GM19438 (cell line): ENCODE measurements around the gene TEN1.
"Not testable (repeated sequence)": the region's sequence is repeated elsewhere in the genome, so short reads cannot be mapped to it uniquely, and the experiment has no call there.

Experiments
- ATAC-seq: cut with Tn5 transposase; IDR thresholded peaks from one replicate; pipeline ENCODE4 v1.9.1; 2021; ENCODE audit warnings: low read depth; ENCODE audit not compliant: unreplicated experiment

TEN1 gene

DNA sequence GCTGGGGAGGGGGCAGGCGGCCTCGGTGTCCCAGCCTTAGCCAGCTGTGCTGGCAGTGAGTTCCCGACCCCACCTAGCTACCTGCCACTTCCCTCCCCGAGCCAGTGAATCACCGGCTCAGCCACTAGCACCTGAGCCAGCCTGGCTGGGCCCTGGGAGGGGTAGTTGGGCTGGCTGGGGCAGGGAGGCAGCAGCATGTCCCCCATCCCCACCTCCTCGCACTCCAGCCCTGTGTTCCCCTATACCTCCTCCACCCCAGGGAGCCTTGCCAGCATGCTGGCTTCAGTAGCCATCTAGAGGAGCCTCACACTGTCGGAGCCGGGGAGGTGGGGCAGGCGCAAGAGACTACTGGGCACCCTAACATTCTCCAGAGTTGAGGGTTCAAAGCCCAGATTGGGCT, 45.3 kb downstream of the TEN1 start:
- no peak for ATAC-seq

DNA sequence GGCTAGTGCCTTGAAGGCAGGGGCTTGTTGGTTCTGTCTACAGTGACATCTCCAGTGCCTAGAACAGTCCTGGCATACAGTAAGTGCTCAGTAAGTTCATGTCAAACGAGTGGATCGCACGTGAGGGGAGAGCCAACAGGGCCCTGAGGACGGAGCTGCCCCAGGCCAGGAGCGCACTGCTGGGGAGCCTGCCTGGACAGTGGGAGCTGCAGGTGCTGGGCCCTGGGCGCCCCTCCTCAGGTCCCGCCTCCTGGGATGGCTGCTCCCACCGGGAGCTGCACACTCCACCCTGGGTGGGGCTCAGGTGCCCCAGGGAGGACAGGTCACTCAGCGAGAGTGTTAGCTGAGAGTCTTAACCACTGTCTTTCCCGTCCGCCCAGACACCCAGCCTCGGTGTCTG, 46.3 kb downstream of the TEN1 start:
- ATAC-seq, result no peak

DNA sequence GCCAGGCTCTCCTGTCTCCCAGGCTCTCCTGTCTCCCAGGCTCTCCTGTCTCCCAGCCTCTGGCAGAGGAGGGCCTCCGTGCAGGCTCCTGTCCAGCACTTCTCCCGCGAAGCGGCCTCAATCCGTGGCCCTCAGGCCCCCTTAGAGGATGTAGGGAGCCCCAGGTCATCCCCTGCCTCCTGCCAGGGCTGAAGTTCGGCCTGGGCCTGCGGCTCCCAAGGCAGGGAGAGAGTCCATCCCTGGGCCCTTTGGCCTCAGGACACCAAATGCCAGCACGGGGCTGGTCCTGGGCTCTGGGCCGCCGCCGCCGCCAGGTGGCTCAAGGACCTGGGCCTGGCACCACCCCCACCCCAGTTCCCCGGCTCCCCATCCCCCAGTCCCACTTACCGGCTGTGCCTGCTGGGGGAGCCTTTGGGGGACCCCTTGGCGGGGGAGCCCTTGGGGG, 47.7 kb downstream of the TEN1 start:
- no peak for ATAC-seq

DNA sequence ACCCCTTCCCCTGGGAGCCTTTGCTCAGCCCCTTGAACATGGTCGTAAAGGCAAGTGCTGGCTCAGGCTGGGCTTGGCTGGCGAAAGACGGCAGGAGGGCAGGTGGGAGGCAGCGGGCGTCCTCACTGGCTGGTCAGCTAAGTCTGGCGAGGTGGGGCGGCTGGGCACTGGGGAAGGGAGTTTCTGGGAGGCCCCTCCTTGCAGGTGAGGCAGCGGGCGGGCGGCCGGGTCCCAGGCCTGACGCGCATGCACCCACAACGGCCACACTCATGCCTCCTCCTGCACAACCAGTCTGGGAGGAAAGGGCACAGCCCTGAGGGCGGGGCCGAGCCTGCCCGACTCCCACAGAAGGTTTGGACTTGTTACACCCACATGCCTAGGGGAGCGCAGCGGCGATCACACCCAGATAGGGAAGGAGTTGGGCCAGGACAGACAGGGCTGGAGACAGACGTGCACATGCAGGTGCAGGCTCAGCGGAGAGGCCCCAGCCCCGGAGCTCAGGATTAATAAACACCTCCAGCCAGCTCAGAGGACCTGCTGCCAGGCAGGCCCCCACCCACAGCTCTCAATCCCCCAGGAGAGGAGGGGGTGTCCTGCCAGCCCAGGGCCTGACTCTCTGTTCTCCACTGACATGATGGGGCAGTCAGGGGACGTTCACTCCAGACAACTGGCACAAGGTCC, 48.3 kb downstream of the TEN1 start, which contains the start of gene EVPL:
EVPL (minus strand) TSS at position 148 of the 681 bp plus-strand sequence; CDS start at position 40, 108 bp downstream.
- ATAC-seq, result no peak

DNA sequence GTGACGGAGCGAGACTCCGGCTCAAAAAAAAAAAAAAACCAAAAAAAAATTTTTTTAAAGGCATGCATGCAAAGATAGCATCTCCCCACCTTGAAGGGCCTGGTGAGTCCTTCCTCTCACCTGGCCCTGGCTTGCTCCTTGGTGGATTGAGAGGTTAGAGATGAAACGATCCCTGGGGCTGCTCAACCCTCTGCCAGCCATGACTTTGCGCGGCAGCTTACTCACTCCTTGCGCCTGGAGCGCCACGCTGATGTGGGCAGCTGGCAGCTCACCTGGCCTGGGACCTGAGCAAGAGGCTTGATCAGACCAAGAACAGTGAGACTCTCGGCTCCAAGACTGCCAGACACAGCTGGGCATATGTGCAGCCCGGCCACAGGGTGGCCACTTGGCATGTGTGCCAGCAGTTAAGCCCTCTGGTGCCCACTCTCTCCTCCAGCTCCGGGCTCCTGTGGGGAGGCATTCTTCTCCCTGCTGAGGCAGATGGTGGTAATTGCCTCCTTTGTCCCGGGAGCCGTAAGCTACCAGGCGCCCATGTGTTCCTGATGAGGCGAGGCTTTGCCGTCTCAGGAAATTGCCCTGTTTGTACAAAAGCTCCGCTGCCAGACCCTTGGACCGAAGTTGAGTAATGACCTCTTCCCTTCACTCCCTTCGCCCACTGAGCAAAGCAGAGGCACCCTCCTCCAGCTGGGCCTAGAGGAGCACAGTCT, 53.2 kb downstream of the TEN1 start:
- no peak for ATAC-seq

DNA sequence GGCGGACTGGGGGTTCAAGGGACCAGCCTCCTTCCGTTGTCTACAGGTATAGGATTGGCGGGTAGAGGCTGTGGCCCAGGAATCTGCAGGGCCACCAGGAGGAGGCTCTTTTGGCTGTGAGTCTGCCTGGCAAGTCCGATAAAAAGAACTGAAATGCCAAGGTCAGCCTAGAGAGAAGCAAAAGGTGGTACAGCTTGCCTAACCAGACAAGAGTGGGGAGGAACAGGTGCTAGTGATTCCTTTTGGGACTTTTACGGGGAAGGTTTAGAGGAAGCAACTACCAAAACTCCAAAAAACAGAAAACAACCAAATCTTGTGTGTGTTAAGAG, 53.7 kb downstream of the TEN1 start:
- no peak for ATAC-seq

DNA sequence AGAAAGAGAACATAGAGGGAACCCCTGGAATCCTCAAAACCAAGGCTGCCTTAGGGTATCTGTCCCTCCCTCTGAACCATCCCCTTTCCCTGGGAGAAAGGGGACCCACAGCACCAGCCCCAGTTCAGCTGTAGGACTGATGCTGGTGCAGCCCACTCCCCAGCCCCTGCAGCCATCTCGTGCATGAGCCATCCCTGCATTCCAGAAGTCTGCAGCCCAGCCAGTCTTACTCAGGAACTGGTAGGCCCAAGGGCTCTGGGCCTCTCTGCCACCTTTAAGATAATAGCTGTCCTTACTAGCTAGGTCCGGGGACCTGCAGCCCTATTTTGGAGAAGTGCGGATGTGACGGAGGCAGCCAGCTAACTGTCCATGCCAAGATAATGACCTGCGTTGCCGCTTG, 54.1 kb downstream of the TEN1 start:
- no peak for ATAC-seq

DNA sequence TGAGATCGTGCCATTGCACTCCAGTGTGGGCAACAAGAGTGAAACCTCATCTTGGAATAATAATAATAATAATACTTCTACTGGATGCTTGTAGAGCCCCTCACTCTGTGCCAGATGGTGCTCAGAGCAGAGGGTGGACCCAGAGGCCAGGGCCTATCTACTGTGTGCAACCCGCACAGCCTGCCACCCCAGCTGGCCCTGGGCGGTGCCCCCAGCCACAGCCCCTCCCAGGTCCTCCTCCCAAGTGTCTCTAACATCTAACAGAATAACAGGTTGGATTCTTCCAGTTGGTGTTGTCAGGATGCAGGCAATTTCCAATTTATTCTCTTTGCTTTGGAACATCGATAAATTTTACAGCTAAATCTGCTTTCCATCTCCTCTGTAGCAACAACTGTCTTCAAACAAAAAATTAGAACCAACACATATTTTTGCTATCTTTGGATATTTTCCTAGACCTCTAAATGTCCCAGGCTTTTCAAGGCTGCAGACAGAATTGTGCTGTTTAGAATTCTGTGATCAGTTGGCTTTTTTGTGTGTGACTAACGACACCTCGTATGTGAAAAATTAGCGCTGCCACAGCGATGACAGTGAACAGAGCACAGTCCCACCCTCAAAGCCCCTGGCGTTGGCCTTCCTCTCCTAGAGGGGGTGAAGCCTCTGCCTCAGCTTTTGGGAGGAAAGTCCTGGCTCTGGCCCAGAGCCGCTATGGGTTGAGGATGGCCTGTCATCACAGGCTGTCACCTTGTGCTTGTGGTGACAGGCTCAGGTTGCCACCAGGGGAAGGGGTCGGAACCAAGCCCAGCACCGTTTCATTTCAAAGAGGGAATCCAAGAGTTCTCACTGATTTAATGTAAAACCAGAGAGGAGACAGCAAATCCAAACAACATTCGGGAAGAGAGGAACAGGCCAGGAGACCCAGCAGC, 55.6 kb downstream of the TEN1 start:
- no peak for ATAC-seq

DNA sequence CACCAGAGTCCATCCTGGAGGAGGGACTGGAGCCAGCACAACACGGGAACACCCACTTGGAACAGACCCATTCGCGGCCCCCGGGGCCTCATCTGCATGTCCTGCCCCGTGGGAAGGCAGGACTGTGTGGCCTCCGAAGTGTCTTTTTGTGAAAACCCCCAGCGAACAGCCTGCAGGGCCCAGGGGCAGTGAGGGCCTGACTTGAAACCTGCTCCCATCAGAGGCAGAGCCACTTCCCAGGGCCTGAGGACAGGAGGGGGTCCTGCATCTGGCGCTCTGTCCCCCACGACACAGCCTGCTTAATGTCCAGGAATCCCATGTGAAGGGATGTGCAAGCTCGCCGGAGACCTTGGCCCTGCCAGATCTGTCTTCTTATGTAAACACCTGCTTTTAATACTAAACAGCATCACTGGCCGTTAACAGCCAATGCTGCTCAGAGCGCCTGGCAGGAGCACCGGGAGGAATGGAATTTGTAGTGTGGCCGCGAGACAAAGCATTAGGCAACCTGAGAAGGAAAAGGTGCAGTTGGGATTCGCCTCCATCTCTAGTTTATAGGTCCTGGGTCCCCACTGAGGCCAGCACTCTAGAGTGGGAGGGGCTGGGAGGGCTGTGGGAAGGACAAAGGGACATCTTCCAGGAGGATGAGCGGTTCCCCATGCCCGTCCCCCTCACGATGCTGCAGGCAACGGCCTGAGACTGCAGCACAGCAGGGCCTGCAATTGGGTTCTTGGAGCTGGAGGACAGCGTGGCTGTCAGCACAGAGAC, 57.6 kb downstream of the TEN1 start:
- no peak for ATAC-seq

DNA sequence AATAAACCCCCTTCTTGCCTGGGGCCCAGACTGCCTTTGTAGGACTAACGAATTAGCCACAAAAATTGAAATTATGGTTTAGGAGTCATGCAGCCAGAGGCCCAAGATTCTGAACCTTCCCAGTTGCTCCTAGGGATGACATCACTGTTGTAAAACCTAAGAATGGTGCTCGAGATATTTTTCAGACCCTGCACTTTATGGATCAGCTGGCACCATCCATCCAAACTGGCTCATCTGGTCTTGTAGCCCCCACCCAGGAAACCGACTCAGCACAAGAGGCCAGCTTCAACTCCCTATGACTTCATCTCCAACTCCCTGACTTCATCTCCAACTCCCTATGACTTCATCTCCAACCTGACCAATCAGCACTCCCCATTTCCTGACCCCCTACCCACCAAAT, 59.0 kb downstream of the TEN1 start:
- no peak for ATAC-seq

DNA sequence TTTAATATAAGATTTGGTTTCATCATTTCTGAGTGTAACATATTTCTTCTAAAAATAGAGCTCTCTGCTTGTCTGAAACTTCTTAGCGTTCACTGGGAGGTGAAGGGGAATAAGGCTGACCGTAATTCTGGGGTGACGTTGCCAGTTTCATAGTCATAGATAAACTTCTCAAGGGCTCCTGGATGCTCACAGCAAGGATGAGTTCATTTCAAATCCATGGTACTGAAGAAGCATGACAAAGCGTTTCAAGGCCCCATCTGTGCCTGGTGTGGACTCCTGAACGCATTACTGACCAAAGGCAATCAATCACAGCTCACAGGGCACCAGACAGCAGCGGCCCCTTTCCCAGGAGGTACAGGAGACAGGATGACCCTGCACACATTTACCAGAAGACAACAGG, 60.1 kb downstream of the TEN1 start:
- ATAC-seq, result no peak

DNA sequence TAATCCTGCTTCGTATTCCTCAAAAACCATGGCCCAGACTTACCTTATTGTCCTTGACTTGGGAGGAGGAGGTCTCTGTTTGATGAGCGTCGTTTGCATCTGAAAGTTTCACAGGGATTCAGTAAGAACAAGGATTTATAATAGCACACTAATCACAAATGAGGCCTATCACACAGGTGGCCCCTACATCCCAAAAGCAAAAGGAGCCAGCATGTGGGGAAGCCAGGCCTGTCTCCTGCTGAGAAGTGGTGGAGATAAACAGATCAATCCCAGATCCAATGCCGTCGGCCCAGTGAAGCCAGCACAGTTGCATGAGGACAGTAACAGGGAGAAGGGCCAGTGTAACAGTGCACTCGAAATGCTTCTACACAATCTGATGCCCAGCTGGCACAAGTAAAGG, 61.3 kb downstream of the TEN1 start:
- no peak for ATAC-seq

DNA sequence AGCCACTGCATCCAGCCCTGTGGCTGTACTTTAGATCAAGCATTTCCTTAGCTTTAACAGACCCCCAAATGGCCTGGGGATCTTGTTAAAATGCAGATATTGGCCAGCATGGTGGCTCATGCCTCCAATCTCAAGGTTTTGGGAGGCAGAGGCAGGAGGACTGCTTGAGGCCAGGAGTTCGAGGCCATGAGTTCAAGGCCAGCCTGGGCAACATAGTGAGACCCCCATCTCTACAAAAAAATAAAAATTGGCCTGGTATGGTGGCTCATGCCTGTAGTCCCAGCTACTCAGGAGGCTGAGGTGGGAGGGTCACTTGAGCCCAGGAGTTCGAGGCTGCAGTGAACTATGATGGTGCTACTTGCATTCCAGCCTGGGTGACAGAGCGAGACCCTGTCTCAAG, 63.8 kb downstream of the TEN1 start:
- not testable (repeated sequence) for ATAC-seq

DNA sequence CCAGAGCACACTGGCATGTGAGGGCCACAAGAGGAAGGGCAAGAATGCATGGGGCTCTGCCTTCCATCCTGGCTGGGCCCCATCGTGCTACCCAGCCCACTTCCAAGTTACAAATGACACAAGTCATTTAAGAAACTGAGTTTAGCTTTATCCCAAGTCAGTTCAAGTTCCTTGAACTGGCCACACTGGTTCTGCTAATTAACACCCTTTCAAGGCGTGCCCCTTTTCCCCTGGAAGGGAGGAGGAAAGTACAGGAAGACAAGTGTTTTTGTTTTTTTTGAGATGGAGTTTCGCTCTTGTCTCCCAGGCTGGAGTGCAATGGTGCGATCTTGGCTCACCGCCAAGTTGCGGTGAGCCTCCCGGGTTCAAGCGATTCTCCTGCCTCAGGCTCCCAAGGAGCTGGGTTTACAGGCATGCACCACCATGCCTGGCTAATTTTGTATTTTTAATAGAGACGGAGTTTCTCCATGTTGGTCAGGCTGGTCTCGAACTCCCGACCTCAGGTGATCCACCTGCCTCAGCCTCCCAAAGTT, 65.5 kb downstream of the TEN1 start:
- not testable (repeated sequence) for ATAC-seq

DNA sequence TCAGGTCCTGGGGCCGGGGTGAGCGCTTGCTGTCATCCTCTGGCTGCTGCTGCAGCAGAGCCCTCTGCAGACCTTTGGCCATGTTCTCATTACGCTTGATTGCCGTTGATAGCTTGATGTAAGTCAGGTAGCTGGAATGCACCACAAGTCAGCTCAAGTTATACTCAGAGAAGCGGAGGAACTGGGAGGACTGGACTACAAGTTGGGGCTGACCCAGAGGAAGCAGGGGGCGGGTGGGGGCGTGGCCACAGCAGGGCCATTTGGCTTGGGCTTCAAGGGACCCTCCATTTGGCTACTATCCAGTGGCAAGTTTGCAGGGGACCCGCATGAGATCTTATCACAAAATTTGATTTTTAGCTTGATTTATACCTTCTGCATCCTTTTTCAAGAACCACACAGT, 67.0 kb downstream of the TEN1 start:
- no peak for ATAC-seq

DNA sequence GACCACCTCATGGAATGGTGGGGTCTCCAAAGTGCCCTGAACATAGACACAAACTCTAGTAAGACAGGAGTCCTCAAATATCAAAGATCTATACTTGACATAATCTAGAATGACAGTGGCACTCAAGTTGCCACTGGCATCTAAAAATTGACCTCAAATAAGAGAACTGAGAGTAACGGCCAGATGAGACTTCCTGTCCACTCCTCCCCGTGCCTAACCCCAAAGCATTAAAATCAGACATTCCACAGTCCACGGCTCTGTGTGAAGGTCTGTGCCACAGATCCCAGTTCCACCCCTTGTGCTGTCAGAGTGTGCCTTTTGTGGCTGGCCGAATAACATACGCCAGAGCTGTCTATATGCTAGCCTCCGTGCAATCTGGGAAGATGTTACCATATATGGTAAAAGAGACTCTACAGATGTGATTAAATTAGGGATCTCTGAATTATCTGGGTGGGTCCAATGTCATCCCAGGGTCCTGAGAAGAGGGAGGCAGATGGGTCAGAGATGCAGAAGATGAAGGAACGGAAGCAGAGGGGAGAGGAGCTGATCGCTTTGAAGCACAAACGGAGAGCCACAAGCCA, 69.1 kb downstream of the TEN1 start:
- no peak for ATAC-seq

DNA sequence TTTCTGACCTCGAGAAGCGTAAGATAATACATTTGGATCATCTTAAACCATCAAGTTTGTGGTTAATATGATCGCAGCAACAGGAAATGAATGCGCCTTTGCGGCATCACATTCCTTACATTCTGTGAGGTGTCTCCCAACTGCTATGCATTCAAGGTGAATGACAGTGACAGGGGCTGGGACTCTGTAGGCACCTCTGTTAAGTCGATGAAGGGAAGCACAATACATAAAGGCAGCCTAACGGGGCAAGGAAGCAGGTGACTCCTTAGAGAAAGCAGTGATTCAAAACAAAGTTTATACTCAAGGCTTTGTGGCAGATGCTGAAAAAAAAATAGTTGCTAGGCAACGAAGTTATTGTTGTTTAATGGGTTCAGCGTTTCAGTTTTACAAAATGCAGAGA, 69.7 kb downstream of the TEN1 start:
- no peak for ATAC-seq

DNA sequence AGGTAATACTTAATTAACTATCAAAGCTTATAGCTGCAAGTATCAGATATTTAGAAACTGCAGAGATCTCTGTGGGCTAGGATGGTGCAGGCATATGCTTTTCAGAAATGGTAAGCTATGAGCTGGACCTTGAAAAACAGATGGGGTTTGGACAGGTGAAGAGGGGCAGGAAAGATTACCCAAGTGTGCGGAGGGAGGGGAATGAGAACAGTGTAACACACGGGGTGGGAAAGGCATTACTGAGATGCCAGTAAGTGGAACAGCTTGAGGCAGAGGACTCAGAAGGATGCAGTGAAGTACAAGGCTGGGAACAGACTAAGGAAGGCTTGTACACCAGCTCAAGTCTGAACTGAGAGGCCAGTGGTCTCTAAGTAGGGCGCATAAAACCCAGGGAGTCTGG, 70.2 kb downstream of the TEN1 start:
- no peak for ATAC-seq

DNA sequence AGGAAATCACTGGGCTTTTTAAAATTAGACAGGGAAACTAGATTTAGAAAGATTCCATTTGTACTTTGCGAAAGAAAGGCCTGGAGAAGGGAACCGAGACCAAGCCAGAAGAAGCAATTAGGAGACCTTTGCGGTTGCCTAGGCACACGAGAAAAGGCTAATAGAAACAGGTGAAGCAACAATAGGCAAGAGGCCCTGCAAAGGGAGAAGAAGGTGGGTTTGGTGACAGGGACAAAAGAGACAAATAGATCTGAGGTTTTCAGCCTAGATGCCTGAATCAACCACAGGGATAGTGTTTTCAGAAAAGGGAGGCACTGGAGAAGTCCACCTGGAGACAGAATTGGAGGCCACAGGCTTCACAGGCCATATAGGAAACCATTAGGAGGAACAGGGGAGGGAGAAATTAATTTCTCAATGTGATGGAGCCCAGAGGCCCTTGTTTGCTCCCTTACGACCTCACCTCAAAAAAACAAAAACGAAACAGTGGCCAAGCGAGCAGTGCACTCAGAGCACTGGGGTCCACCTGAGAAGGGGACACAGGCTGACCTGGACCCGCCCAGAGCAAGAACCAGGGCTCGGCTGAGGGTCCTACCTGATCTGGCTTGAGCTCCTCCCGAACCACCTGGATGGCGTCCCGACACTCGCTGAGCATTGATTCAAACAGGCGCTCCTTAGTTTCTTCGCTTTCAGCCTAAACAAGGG, 70.9 kb downstream of the TEN1 start:
- ATAC-seq, result no peak
